GM03348 (cell line): ENCODE data around the gene CARD6.
A peak's percentile ranks its signal among the peaks of the same experiment; 100 is the strongest.
"Not testable (repeated sequence)": the region's sequence is repeated elsewhere in the genome, so short reads cannot be mapped to it uniquely, and the experiment has no call there.

Experiments used
- DNase-seq: peaks from one replicate; pipeline ENCODE4 v3.0.0; 2012; ENCODE audit warnings: low spot score

Gene CARD6

GRCh38 chr5:40828690-40829661, 12.2 kb upstream of the CARD6 start:
- DNase-seq = no peak

GRCh38 chr5:40829748-40830533, 11.2 kb upstream of the CARD6 start:
- DNase-seq = no peak

- no peak for DNase-seq
Observed at GRCh38 chr5:40831346-40832210, 9.6 kb upstream of the CARD6 start.

- DNase-seq = no peak
Observed at GRCh38 chr5:40832345-40832744, 8.8 kb upstream of the CARD6 start.

- no peak for DNase-seq
Observed at GRCh38 chr5:40833712-40834229, 7.4 kb upstream of the CARD6 start.

DNA sequence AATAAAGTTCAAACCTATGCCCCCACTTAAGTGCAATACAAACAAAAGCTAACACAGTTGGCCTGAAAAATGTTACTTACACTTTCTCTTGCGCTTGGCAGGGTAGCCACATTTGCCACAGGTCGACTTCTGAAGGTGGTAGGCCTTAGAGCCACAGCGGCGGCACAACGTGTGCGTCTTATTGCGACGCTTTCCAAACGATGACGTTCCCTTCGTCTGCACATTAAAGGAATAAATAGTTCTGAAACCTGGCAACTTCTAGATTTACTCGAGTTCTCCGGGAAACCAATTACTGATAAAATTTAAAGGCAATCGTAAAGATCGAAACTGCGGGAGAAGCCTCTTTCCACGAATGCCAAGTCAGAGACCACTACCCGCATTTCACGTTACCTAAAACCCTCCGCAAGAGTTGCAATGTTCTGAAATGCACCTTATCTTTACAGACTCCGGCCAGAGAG, 6.7 kb upstream of the CARD6 start:
- DNase-seq = no peak

- peak; percentile 97 for DNase-seq
Observed at GRCh38 chr5:40834849-40835787, 6.0 kb upstream of the CARD6 start, which contains the start of gene RPL37. TSS of gene RPL37 (minus strand) at chr5:40835222. CDS start at chr5:40835185, 37 bp downstream.

GRCh38 chr5:40838086-40838485, 3.1 kb upstream of the CARD6 start:
- no peak for DNase-seq

DNA sequence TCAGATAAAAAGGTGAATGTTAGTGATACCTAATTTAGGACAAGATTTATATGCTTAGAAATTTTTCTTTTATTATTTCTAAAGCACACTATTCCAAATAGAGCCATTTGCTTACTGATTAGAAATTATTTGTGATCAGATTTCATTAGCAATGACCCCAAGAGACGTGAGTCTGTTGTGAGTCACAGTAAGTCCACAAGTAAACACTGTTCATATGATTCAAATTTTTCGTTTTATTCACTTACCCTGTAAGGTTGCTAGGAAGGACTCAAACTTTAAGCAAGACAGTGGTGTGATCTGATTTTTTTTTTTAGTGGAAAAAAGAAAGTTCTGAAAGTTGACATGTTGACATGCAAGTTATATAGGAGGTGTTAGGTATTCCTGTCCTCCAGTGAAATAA, 1.2 kb downstream of the CARD6 start:
- peak; percentile 39 for DNase-seq

DNA sequence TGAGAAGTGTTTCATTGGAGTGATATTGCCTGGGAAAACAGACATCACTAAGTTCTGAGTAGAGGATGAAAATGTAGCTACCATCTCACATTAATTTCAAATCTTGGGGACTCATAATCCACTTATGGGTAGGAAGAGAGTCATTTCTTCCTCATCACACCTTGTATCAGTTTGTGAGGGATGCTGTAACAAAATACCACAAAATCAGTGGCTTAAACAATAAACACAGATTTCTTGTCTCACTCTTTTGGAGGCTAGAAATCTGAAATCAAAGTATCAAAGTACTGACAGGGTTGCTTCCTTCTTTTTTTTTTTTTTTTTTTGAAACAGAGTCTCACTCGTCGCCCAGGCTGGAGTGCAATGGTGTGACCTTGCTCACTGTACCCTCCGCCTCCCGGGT, 3.4 kb downstream of the CARD6 start:
- no peak for DNase-seq

GRCh38 chr5:40846371-40846770, 5.2 kb downstream of the CARD6 start:
- no peak for DNase-seq

- DNase-seq = no peak
Observed at GRCh38 chr5:40847525-40847924, 6.4 kb downstream of the CARD6 start.

DNA sequence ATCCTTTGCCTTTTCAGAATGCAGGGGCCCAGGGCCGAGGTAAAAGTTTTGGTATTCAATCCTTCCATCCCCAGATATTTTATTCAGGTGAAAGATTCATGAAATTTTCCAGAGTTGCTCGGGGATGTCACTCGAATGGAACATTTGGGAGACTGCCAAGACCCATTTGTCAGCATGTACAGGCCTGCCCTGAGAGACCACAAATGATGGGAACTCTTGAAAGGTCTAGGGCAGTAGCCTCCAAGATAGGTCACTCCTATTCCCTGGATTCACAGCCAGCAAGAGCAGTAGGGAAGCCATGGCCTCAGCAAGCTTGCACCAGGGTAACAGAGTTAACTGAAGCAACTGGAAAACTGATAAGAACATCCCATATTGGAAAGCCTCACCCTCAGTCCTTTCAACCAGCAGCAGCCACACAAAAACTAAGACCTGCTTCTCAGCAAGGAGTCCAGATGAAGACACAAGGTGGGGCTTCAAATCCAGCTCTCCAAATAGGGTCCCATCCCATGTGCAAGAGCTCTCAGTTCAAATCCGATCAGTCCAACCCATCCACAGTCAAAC, 12.5 kb downstream of the CARD6 start:
- DNase-seq = no peak

GRCh38 chr5:40860711-40861110, 19.5 kb downstream of the CARD6 start:
- no peak for DNase-seq

- DNase-seq = not testable (repeated sequence)
Observed at GRCh38 chr5:40865004-40865403, 23.8 kb downstream of the CARD6 start.

DNA sequence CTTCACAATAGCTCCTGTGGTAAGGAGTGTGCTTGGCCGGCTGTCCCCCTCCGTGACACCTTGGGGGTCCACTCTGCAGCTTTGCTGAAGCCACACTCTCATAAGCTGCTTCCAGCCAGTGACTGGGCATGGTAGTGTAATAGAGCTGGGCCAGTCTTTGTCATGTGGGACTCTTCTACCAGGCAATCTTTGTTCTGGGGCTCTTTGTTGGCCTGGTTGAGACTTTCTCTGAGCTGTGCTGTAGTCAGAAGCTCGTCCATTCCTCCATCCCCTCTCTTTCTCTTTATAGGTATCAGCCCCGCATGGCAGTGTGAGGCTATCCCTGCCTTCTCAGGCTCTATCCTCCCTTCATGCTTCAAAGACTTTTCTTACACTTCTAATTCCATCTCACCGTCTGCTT, 25.7 kb downstream of the CARD6 start:
- DNase-seq = no peak

GRCh38 chr5:40869384-40869783, 28.2 kb downstream of the CARD6 start:
- DNase-seq = no peak

DNA sequence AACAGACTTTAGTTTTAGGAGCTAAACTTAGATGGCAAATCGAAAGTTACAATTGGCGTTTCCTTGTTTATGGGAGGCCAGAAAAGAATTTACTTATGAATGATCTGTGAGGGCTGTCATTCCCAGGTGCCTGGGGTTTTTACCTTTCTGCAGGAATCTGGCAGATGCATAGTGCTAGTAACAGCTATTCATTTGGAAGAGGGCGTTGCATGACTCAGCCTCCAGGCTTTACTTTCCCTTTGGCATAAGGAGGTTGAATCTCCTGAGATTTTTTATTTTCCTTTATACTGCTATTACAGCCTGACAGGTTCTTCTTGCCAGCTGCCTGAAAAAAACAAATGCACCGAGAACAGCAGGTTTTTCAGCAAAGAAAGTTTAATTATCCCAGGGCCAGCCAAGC, 30.0 kb downstream of the CARD6 start:
- DNase-seq = no peak

DNA sequence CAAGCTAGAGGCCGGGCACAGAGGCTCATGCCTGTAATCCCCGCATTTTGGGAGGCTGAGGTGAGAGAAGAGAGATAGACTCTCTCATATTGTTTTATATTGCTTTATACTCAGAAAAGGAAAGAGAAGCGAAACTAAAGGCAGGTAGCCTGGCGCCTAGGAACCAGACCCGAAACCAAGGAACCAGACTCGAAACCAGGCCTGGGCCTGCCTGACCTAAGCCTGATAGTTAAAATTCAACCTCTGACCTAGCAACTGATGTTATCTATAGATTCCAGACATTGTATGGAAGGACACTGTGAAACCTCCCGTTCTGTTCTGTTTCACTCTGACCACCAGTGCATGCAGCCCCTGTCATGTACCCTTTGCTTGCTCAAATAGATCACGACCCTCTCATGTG, 31.1 kb downstream of the CARD6 start:
- DNase-seq = not testable (repeated sequence)

GRCh38 chr5:40873286-40873880, 32.2 kb downstream of the CARD6 start:
- no peak for DNase-seq
